MV-4-11 (cell line): ENCODE data around the gene MUC12.
"Not testable (repeated sequence)": the region's sequence is repeated elsewhere in the genome, so short reads cannot be mapped to it uniquely, and the experiment has no call there.

Experiments used
- DNase-seq: peaks from one replicate; lab custom pipeline; 2025; lab: John Stamatoyannopoulos, UW

MUC12 gene

DNA sequence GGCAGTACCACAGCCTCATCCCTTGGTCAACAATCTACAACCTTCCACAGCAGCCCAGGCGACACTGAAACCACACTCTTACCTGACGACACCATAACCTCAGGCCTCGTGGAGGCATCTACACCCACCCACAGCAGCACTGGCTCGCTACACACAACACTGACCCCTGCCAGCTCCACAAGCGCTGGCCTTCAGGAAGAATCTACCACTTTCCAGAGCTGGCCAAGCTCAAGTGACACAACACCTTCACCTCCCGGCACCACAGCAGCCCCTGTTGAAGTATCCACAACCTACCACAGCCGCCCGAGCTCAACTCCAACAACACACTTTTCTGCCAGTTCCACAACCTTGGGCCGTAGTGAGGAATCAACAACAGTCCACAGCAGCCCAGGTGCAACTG, 25.3 kb downstream of the MUC12 start:
- not testable (repeated sequence) for DNase-seq

DNA sequence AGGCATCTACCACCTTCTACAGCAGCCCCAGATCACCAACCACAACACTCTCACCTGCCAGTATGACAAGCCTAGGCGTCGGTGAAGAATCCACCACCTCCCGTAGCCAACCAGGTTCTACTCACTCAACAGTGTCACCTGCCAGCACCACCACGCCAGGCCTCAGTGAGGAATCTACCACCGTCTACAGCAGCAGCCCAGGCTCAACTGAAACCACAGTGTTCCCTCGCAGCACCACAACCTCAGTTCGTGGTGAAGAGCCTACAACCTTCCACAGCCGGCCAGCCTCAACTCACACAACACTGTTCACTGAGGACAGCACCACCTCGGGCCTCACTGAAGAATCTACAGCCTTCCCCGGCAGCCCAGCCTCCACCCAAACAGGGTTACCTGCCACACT, 29.2 kb downstream of the MUC12 start:
- DNase-seq: not testable (repeated sequence)

DNA sequence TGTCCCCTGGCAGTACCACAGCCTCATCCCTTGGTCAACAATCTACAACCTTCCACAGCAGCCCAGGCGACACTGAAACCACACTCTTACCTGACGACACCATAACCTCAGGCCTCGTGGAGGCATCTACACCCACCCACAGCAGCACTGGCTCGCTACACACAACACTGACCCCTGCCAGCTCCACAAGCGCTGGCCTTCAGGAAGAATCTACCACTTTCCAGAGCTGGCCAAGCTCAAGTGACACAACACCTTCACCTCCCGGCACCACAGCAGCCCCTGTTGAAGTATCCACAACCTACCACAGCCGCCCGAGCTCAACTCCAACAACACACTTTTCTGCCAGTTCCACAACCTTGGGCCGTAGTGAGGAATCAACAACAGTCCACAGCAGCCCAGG, 30.0 kb downstream of the MUC12 start:
- not testable (repeated sequence) for DNase-seq

DNA sequence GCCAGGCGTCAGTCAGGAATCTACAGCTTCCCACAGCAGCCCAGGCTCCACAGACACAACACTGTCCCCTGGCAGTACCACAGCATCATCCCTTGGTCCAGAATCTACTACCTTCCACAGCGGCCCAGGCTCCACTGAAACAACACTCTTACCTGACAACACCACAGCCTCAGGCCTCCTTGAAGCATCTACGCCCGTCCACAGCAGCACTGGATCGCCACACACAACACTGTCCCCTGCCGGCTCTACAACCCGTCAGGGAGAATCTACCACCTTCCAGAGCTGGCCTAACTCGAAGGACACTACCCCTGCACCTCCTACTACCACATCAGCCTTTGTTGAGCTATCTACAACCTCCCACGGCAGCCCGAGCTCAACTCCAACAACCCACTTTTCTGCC, 30.7 kb downstream of the MUC12 start:
- DNase-seq: not testable (repeated sequence)

DNA sequence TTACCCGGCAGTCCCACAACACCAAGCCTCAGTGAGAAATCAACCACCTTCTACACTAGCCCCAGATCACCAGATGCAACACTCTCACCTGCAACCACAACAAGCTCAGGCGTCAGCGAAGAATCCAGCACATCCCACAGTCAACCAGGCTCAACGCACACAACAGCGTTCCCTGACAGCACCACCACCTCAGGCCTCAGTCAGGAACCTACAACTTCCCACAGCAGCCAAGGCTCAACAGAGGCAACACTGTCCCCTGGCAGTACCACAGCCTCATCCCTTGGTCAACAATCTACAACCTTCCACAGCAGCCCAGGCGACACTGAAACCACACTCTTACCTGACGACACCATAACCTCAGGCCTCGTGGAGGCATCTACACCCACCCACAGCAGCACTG, 33.0 kb downstream of the MUC12 start:
- DNase-seq: not testable (repeated sequence)

DNA sequence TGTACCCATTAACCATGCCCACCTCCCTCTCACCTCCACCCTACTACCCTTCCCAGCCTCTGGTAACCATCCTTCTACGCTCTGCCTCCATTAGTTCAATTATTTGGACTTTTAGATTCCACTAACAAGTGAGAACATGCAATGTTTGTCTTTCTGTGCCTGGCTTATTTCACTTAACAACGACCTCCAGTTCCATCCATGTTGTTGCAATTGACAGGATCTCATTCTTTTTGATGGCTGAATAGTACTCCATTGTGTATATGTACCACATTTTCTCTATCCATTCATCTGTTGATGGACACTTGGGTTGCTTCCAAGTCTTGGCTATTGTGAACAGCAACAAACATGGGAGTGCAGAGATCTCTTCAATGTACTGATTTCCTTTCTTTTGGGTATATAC, 38.0 kb downstream of the MUC12 start:
- DNase-seq: not testable (repeated sequence)

DNA sequence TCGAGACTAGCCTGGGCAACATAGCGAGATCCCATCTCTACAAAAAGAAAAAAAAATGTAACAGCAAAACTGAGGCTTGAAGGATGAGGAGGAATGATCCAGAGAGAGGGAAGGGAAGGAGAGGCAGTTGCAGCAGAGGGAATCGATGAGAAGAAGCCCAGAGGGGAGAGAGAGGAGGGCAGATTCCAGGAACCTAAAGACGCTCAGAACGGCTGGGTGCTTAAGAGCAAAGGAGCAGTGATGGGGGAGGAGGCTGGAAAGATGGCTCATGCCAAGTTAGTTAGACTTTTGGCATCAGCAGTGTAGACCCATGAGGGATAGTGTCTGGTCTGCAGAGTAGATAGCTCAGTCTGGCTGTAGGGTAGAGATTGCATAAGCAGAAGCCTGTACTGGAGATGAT, 40.3 kb downstream of the MUC12 start:
- DNase-seq: no peak

DNA sequence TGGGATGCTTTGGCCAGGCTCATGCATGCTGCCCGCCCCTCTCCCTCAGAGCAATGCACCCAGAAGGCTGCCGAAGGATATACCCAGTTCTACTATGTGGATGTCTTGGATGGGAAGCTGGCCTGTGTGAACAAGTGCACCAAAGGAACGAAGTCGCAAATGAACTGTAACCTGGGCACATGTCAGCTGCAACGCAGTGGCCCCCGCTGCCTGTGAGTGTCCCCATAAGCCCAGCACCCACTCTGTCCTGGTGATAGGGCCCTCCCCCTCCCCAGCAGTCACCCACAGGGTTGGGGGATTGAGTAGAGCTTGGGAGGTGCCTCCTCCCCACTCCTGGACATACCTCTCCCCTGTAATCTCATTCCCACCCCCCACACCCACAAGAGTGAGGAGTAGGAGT, 43.6 kb downstream of the MUC12 start:
- DNase-seq: no peak

DNA sequence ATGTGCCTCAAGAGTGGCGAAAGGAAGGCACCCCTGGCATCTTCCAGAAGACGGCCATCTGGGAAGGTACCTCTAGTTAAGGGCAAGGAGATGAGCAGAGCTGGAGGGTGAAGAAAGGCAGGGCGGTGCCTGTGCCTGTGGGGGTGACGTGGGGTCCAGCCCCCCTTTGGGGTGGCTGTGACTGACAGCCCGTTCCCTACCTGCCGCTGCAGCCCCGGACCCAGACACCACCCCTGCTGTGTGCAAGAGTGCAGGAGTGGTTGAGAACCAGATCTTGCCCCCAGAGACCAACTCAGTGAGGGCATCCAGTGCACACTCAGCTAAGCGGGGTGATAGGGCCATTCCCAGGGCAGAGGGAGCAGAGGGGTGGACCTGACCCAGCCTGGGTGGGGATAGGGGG, 46.3 kb downstream of the MUC12 start:
- no peak for DNase-seq

DNA sequence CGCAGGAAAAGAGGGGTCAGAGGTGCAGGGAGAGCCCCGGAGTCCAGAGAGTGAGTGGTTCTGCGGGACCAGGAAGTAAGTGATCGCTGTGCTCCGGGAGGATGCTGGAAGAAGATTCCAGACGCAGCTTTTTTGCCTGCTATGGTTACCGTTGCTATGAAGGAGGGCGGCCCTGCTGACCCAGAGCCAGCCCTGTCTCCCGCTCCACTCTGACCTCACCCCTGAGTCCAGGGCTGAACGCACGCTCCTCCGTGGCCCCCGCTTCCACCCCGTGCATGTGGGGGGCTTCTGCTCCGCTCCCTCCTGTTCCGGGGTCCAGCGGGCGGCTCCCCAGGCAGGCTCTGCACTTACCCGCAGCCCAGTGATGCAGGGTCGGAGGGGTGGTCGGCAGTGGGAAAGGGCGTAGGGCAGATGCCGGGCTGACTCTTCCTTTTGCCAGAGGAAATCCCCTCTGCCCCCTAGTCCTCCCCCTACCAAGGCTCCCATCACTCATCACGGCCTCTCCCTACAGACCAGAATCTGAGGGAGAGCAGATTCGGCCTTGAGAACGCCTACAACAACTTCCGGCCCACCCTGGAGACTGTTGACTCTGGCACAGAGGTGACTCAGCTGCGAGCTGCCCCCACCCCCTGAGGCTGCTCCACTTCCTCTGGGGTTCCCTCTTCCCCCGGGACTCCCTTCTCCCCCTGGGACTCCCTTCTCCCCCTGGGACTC, 47.9 kb downstream of the MUC12 start:
- peak; percentile 71 for DNase-seq

DNA sequence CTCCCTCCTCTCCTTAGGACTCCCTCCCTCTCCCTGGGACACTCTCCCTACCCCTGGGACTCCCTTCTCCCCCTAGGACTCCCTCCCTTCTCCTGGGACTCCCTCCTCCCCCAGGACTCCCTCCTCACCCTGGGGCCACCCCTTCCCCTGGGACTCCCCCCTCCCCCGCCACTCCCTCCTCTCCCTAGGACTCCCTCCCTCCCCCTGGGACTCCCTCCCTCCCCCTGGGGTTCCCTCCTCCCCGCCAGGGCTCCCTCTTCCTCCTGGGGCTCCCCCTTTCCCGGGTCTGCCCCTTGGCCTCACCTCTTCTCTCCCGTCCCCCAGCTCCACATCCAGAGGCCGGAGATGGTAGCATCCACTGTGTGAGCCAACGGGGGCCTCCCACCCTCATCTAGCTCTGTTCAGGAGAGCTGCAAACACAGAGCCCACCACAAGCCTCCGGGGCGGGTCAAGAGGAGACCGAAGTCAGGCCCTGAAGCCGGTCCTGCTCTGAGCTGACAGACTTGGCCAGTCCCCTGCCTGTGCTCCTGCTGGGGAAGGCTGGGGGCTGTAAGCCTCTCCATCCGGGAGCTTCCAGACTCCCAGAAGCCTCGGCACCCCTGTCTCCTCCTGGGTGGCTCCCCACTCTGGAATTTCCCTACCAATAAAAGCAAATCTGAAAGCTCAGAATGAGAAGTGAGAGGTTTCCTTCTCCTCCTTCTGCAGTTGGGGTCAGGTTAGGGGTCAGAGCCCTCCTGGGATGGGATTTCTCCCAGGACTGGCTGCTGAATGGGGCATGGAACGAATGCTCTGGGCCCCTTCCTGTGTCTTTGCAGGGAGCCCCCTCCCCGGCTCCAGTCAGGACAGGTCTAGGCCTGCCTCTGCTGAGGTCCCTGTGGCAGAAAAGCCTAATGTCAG, 49.2 kb downstream of the MUC12 start:
- no peak for DNase-seq

DNA sequence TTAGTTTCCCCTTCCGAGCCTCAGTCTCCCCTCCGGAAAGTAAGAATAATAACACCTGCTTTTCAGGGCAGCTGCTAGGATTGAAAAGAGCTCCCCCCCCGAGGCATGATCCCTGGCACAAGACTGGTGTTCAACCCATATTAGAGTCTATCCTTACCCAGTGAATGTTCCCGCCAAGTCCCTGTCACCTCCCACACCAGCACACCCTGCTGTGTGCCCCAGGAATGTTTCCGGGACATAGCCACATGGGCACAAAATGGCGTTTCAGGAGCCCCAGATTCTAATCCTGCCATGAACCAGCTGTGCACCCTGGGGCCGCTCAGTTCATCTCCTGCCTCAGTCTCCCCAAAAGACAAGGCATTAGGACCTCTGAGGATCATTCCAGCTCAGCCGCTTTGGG, 51.1 kb downstream of the MUC12 start:
- no peak for DNase-seq

DNA sequence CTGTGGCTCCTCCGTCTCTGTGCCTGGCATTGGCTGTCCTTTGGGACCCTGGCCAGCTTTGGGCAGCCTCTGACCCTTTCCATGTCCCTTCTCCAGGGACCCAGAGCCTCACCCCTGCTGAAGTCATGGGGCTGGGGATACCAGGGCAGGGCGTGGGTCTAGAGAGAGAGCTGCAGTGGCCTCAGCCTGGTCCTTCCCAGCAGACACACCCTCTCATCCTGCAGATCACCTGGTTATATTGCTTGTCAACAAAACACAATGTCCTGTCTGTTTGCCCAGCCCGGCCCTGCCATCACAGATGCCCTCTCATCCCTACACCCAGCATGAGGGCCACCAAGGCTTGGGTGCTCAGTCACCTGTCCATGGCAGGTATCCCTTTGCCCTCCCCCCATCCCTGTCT, 52.3 kb downstream of the MUC12 start:
- no peak for DNase-seq

DNA sequence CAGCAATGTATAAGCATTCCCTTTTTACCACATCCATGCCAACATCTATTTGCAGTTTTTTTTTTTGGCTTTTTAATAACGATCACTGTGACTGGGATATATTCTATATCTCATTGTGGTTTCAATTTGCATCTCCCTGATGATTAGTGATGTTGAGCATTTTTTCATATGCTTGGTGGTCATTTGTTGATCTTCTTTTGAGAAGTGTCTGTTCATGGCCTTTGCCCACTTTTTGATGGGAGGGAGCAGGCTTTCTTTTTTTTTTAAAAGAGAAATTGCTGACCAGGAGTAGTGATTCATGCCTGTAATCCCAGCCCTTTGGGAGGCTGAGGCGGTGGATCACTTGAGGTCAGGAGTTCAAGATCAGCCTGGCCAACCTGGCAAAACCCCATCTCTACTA, 54.5 kb downstream of the MUC12 start:
- no peak for DNase-seq

DNA sequence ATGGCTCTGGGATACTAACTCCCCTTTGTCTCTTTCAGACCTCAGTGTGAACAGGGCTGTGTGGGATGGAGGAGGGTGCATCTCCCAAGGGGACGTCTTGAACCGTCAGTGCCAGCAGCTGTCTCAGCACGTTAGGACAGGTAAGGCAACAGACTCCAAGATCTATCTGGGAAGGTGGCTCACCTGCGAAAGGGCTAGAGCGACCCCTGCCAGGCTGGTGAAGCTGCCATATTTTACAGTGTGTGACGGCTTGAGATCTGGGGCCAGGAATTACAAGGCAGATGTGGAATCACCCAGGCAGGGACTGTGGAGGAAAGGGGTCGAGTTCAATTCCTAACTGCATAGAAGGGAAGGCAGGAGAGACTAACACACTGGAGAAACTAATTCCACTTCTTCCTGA, 61.7 kb downstream of the MUC12 start:
- no peak for DNase-seq

DNA sequence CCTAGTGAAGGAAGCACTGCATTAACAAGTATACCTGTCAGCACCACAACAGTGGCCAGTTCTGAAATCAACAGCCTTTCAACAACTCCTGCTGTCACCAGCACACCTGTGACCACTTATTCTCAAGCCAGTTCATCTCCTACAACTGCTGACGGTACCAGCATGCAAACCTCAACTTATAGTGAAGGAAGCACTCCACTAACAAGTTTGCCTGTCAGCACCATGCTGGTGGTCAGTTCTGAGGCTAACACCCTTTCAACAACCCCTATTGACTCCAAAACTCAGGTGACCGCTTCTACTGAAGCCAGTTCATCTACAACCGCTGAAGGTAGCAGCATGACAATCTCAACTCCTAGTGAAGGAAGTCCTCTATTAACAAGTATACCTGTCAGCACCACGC, 66.6 kb downstream of the MUC12 start:
- DNase-seq: no peak

DNA sequence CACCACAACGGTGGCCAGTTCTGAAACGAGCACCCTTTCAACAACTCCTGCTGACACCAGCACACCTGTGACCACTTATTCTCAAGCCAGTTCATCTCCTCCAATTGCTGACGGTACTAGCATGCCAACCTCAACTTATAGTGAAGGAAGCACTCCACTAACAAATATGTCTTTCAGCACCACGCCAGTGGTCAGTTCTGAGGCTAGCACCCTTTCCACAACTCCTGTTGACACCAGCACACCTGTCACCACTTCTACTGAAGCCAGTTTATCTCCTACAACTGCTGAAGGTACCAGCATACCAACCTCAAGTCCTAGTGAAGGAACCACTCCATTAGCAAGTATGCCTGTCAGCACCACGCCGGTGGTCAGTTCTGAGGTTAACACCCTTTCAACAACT, 71.9 kb downstream of the MUC12 start:
- not testable (repeated sequence) for DNase-seq

DNA sequence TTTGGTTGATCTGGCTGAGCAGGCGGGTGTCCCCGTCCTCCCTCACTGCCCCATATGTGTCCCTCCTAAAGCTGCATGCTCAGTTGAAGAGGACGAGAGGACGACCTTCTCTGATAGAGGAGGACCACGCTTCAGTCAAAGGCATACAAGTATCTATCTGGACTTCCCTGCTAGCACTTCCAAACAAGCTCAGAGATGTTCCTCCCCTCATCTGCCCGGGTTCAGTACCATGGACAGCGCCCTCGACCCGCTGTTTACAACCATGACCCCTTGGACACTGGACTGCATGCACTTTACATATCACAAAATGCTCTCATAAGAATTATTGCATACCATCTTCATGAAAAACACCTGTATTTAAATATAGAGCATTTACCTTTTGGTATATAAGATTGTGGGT, 89.0 kb downstream of the MUC12 start:
- peak; percentile 54 for DNase-seq

DNA sequence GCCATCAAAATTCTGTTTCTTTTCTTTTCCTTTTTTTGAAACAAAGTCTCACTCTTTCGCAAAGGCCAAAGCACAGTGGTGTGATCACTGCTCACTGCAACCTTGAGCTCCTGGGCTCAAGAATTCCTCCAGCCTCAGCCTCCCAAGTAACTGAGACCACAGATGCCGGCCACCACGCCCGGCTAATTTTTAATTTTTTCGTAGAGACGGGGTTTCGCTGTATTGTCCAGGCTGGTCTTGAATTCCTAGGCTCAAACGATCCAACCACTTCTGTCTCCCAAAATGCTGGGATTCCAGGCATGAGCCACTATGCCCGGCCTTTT, 90.2 kb downstream of the MUC12 start:
- DNase-seq: no peak

DNA sequence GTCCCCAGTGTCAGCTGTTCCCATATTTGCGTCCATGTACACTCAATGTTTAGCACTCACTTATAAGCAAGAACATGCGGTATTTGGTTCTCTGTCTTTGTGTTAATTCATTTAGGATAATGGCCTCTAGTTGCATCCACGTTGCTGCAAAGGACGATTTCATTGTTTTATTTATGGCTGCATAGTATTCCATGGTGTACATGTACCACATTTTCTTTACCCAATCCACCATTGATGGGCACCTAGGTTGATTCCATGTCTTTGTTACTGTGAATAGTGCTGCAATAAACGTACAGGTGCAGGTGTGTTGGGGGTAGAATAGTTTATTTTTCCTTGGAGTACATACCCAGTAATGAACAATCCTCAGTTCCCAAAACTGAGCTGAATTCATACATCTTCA, 91.6 kb downstream of the MUC12 start:
- no peak for DNase-seq

DNA sequence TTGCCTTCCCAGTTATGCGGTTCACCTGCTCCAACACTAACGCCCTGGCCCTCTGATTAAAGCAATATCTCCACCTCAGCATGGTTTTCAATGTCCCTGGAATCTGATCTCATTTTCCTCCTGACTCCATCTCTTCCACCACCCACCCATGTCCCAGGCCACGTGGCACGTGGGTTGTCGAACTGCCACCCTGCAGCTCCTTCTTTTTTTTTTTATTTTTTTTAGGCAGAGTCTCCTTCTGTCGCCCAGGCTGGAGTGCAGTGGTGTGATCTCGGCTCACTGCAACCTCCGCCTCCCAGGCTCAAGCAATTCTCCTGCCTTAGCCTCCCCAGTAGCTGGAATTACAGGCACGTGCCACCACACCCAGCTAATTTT, 94.8 kb downstream of the MUC12 start:
- not testable (repeated sequence) for DNase-seq

DNA sequence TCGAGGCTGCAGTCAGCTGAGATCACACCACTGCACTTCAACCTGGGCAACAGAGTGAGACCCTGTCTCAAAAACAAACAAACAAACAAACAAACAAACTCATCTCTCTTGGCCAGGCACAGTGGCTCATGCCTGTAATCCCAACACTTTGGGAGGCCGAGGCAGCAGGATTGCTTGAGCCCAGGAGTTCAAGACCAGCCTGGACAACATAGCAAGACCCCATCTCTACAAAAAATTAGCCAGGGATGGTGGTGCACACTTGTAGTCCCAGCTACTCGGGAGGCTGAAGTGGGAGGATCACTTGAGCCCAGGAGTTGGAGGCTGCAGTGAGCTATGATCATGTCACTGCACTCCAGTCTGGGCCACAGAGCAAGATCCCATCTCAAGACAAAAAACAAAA, 95.8 kb downstream of the MUC12 start:
- not testable (repeated sequence) for DNase-seq

DNA sequence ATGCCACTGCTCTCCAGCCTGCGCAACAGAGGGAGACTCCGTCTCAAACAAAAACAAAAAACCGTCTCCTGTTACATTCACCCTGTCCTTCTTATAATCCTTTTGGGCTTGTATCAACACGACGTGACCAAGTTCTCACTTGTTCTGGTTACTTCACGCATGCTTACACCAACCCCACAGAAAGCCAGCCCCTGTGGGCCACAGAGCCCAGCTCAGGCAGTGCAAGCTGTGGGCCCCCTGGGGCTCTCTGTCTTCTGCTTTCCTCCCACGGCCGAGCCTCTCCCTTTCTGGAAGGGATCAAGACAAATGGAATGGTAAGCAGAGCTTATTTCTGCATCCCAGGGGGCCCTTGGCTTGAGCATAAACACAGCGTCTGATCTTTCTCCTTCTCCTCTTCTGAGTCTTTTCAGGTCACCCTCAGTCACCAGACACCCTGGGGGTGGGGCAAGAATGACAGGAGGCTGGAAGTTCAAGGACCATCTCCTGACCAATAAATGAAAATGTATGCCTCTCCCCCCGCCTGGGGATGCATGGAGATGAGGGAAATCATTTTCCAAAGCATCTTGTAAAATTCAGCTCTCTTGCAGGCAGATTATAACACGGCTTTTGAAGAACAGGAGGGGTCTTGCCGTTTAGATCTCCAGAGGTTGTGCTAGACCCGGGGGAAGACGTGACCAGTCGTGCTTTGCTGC, 96.9 kb downstream of the MUC12 start:
- DNase-seq: no peak
